ENCODE results near the gene PPP1R3G.

PPP1R3G gene

GRCh38 chr6:5091210-5092069 is 6.3 kb downstream of the PPP1R3G start:
- H3K9me2 ChIP-seq (ENCODE audit: low read depth, low read length): no peaks in the 10 kb centered on the region
- H4K20me1 ChIP-seq (ENCODE audit: insufficient read depth, low read length): no peaks in the 10 kb centered on the region
- no peak overlapping the region for H3K9ac ChIP-seq (ENCODE audit: low read length)
- no peak overlapping the region for H3K27ac ChIP-seq (ENCODE audit: low read depth, low read length, poor library complexity, severe bottlenecking)
- H2AFZ ChIP-seq (ENCODE audit: low read length): no peak overlapping the region
- no peaks in the 10 kb centered on the region for H3K4me1 ChIP-seq (ENCODE audit: insufficient read depth, low read length, severe bottlenecking)
- H3F3A ChIP-seq (ENCODE audit: insufficient read depth, low read length): no peaks in the 10 kb centered on the region
- H3K36me3 ChIP-seq (ENCODE audit: insufficient read depth, low read length): no peaks in the 10 kb centered on the region
- H3K79me2 ChIP-seq (ENCODE audit: insufficient read depth, low read length): no peaks in the 10 kb centered on the region
- TF ChIP-seq CTCF (IDR thresholded peaks at IDR 0.05; ENCODE audit: low read length): no peak
- no peak for TF ChIP-seq EZH2 (IDR thresholded peaks at IDR 0.05; ENCODE audit: borderline replicate concordance, low read length)
- no peaks in the 10 kb centered on the region for H3K9me3 ChIP-seq (ENCODE audit: low read length)
- no peak overlapping the region for H3K4me2 ChIP-seq (ENCODE audit: low read length)
- no peak overlapping the region for H3K4me3 ChIP-seq (ENCODE audit: low read depth, low read length, poor library complexity, severe bottlenecking)
- peaks cover 6% of the 10 kb centered on the region; the same call in 1 of the 2 replicates for H3K27me3 ChIP-seq (ENCODE audit: insufficient read depth, low read length)

- Histone ChIP-seq H3K27ac (ENCODE audit: low read depth, low read length, poor library complexity, severe bottlenecking) (no peak overlapping the region), H3F3A (ENCODE audit: insufficient read depth, low read length) (no peaks in the 10 kb centered on the region), H3K9ac (ENCODE audit: low read length) (no peak overlapping the region), H4K20me1 (ENCODE audit: insufficient read depth, low read length) (no peaks in the 10 kb centered on the region), H3K4me1 (ENCODE audit: insufficient read depth, low read length, severe bottlenecking) (no peaks in the 10 kb centered on the region), H3K4me2 (ENCODE audit: low read length) (no peak overlapping the region), H3K9me3 (ENCODE audit: low read length) (no peaks in the 10 kb centered on the region), H3K79me2 (ENCODE audit: insufficient read depth, low read length) (no peaks in the 10 kb centered on the region), H3K36me3 (ENCODE audit: insufficient read depth, low read length) (no peaks in the 10 kb centered on the region), H3K27me3 (ENCODE audit: insufficient read depth, low read length) (0 out of 2 replicates have a peak, but pooled peaks cover 6% of the 10 kb centered on the region), H2AFZ (ENCODE audit: low read length) (no peak overlapping the region), H3K9me2 (ENCODE audit: low read depth, low read length) (no peaks in the 10 kb centered on the region), H3K4me3 (ENCODE audit: low read depth, low read length, poor library complexity, severe bottlenecking) (no peak overlapping the region)
- TF ChIP-seq EZH2 (IDR thresholded peaks at IDR 0.05; ENCODE audit: borderline replicate concordance, low read length): no peak
- TF ChIP-seq CTCF (IDR thresholded peaks at IDR 0.05; ENCODE audit: low read length): no peak
These were observed 8.3 kb downstream of the PPP1R3G start for GRCh38 chr6:5093231-5094015.

- no peak overlapping the region for H2AFZ ChIP-seq (ENCODE audit: low read length)
These were observed 9.2 kb downstream of the PPP1R3G start for GRCh38 chr6:5094327-5094726.

More at GRCh38 chr6:5094327-5094726, 9.2 kb downstream of the PPP1R3G start:
- H3K4me2 ChIP-seq (ENCODE audit: low read length): no peak overlapping the region
- no peaks in the 10 kb centered on the region for H3K36me3 ChIP-seq (ENCODE audit: insufficient read depth, low read length)
- no peaks in the 10 kb centered on the region for H3K9me3 ChIP-seq (ENCODE audit: low read length)
- TF ChIP-seq CTCF (IDR thresholded peaks at IDR 0.05; ENCODE audit: low read length) (no peak), EZH2 (IDR thresholded peaks at IDR 0.05; ENCODE audit: borderline replicate concordance, low read length) (no peak)
- H3K4me3 ChIP-seq (ENCODE audit: low read depth, low read length, poor library complexity, severe bottlenecking): no peak overlapping the region
- H3K9ac ChIP-seq (ENCODE audit: low read length): no peak overlapping the region
- no peak overlapping the region for H3K27ac ChIP-seq (ENCODE audit: low read depth, low read length, poor library complexity, severe bottlenecking)
- H3K27me3 ChIP-seq (ENCODE audit: insufficient read depth, low read length): 0 out of 2 replicates have a peak, but pooled peaks cover 6% of the 10 kb centered on the region
- no peaks in the 10 kb centered on the region for H3K4me1 ChIP-seq (ENCODE audit: insufficient read depth, low read length, severe bottlenecking)
- no peaks in the 10 kb centered on the region for H4K20me1 ChIP-seq (ENCODE audit: insufficient read depth, low read length)
- no peaks in the 10 kb centered on the region for H3K9me2 ChIP-seq (ENCODE audit: low read depth, low read length)
- H3F3A ChIP-seq (ENCODE audit: insufficient read depth, low read length): no peaks in the 10 kb centered on the region
- H3K79me2 ChIP-seq (ENCODE audit: insufficient read depth, low read length): no peaks in the 10 kb centered on the region

All from OCI-LY1 (cell line).